ENCODE measurements around the gene MRPL46. TPM values are rescaled to one million over a fixed set of nuclear protein-coding genes. Genes with fewer than 3 reads are reported as not detected.

The MRPL46 gene
- polyA plus RNA-seq, 1 donor (not counting 4 experiments of a cell fraction or from before 2014, with no cell fraction given) = 26.3 TPM

- FAIRE-seq (no peak), DNase-seq (ENCODE audit: low read depth, low spot score) (no peak)
- no peaks in the 10 kb centered on the region for H3K4me1 ChIP-seq (ENCODE audit: control insufficient read depth, extremely low read depth, insufficient read depth, low read length)
- H2AFZ ChIP-seq (ENCODE audit: control insufficient read depth, low read length) = no peak overlapping the region
- H3K4me3 ChIP-seq (ENCODE audit: control insufficient read depth in 2 of 3, extremely low read depth in 1 of 3, insufficient read depth in 2 of 3, low read depth in 1 of 3, low read length in 3 of 3) = no peak overlapping the region
- no peaks in the 10 kb centered on the region for H3K9me1 ChIP-seq (ENCODE audit: control insufficient read depth, extremely low read depth, insufficient read depth, low read length)
- H3K36me3 ChIP-seq (ENCODE audit: control insufficient read depth in 2 of 2, extremely low read depth in 1 of 2, insufficient read depth in 2 of 2, low read length in 2 of 2) = no peaks in the 10 kb centered on the region
- H3K9me3 ChIP-seq (ENCODE audit: control insufficient read depth, low read depth, low read length) = no peaks in the 10 kb centered on the region
- no peak overlapping the region for H3K4me2 ChIP-seq (ENCODE audit: control insufficient read depth, extremely low read depth, insufficient read depth, low read depth, low read length)
- H3K9ac ChIP-seq (ENCODE audit: control insufficient read depth, extremely low read depth, insufficient read depth, low read length) = no peak overlapping the region
- TF ChIP-seq CTCF (optimal IDR thresholded peaks at IDR 0.05 in 1 of 3, IDR thresholded peaks at IDR 0.05 in 1 of 3, conservative IDR thresholded peaks at IDR 0.05 in 1 of 3; ENCODE audit: extremely low read depth in 1 of 3, insufficient read depth in 2 of 3, low read length in 3 of 3) = no peak
- TF ChIP-seq EZH2 (IDR thresholded peaks at IDR 0.05; ENCODE audit: low read length) = no peak
- dilution Hi-C loops (cut with MboI; ENCODE audit: extremely low pct_ligation_motif_present, low sequenced_read_pairs) = no loop called here
- H3K27ac ChIP-seq (ENCODE audit: control insufficient read depth, insufficient read depth, low read length) = no peak overlapping the region
- H3K79me2 ChIP-seq (ENCODE audit: control insufficient read depth, insufficient read depth, low read length) = no peaks in the 10 kb centered on the region
- H3K27me3 ChIP-seq (ENCODE audit: control insufficient read depth, extremely low read depth, insufficient read depth, low read length) = no peaks in the 10 kb centered on the region
- H4K20me1 ChIP-seq (ENCODE audit: control insufficient read depth, extremely low read depth, insufficient read depth, low read length) = no peaks in the 10 kb centered on the region
These were observed 19.4 kb downstream of the MRPL46 start for GRCh38 chr15:88447741-88448140.

- dilution Hi-C loops (cut with MboI; ENCODE audit: extremely low pct_ligation_motif_present, low sequenced_read_pairs) = no loop called here
- no peak for FAIRE-seq
- H3K79me2 ChIP-seq (ENCODE audit: control insufficient read depth, insufficient read depth, low read length) = no peaks in the 10 kb centered on the region
These were observed 20.0 kb downstream of the MRPL46 start for GRCh38 chr15:88447206-88447605.

More at GRCh38 chr15:88447206-88447605, 20.0 kb downstream of the MRPL46 start:
- Histone ChIP-seq H3K36me3 (ENCODE audit: control insufficient read depth in 2 of 2, extremely low read depth in 1 of 2, insufficient read depth in 2 of 2, low read length in 2 of 2) (no peaks in the 10 kb centered on the region), H3K9me3 (ENCODE audit: control insufficient read depth, low read depth, low read length) (no peaks in the 10 kb centered on the region), H3K4me1 (ENCODE audit: control insufficient read depth, extremely low read depth, insufficient read depth, low read length) (no peaks in the 10 kb centered on the region), H3K27ac (ENCODE audit: control insufficient read depth, insufficient read depth, low read length) (no peak overlapping the region), H3K9me1 (ENCODE audit: control insufficient read depth, extremely low read depth, insufficient read depth, low read length) (no peaks in the 10 kb centered on the region), H2AFZ (ENCODE audit: control insufficient read depth, low read length) (no peak overlapping the region), H4K20me1 (ENCODE audit: control insufficient read depth, extremely low read depth, insufficient read depth, low read length) (no peaks in the 10 kb centered on the region), H3K9ac (ENCODE audit: control insufficient read depth, extremely low read depth, insufficient read depth, low read length) (no peak overlapping the region), H3K4me2 (ENCODE audit: control insufficient read depth, extremely low read depth, insufficient read depth, low read depth, low read length) (no peak overlapping the region), H3K4me3 (ENCODE audit: control insufficient read depth in 2 of 3, extremely low read depth in 1 of 3, insufficient read depth in 2 of 3, low read depth in 1 of 3, low read length in 3 of 3) (no peak overlapping the region), H3K27me3 (ENCODE audit: control insufficient read depth, extremely low read depth, insufficient read depth, low read length) (no peaks in the 10 kb centered on the region)
- DNase-seq (ENCODE audit: low read depth, low spot score) = no peak
- no peak for TF ChIP-seq CTCF (optimal IDR thresholded peaks at IDR 0.05 in 1 of 3, IDR thresholded peaks at IDR 0.05 in 1 of 3, conservative IDR thresholded peaks at IDR 0.05 in 1 of 3; ENCODE audit: extremely low read depth in 1 of 3, insufficient read depth in 2 of 3, low read length in 3 of 3)
- TF ChIP-seq EZH2 (IDR thresholded peaks at IDR 0.05; ENCODE audit: low read length) = no peak
